Stimulated activated CD4-positive, alpha-beta T cell treated with anti-CD3 and anti-CD28 coated beads, Interleukin-12 subunit alpha, Interleukin-12 subunit beta, amount 100 ng/mL, for 24 hours (primary cell): Measurements from ENCODE around the gene HTR3C.

Experiments
- DNase-seq, 2 experiments: peaks; one replicate each; pipeline ENCODE4 v3.0.0-alpha.2; 2020; ENCODE audit warnings: low read depth in 2 of 2

HTR3C gene

GRCh38 chr3:184085389-184085852 is 32.6 kb downstream of the HTR3C start:
- no peak for DNase-seq

GRCh38 chr3:184092199-184092598 is 39.4 kb downstream of the HTR3C start:
- DNase-seq = no peak

GRCh38 chr3:184096811-184097383 is 44.0 kb downstream of the HTR3C start, which contains the start of gene HTR3E:
Gene HTR3E, plus strand, starts transcription at chr3:184097064. Its CDS starts 466 bp downstream, at chr3:184097530.
- no peak for DNase-seq

- DNase-seq = no peak
These were observed 44.7 kb downstream of the HTR3C start for GRCh38 chr3:184097556-184097955.

- DNase-seq = no peak
These were observed 47.2 kb downstream of the HTR3C start for GRCh38 chr3:184099806-184100686.
